C4-2B (cell line): ENCODE data around the gene ITPA.

Source experiments
- ZFX ChIP-seq: fragments of 450-650 bp; IDR thresholded peaks from 2 replicates; pipeline ENCODE4 v1.6.1; 2017
- TF ChIP-seq, protein P1 (sequence below): fragments of 450-650 bp; conservative IDR thresholded peaks from 2 replicates; pipeline ENCODE4 v1.5.1; 2017; ENCODE audit warnings: mild to moderate bottlenecking

DNA sequence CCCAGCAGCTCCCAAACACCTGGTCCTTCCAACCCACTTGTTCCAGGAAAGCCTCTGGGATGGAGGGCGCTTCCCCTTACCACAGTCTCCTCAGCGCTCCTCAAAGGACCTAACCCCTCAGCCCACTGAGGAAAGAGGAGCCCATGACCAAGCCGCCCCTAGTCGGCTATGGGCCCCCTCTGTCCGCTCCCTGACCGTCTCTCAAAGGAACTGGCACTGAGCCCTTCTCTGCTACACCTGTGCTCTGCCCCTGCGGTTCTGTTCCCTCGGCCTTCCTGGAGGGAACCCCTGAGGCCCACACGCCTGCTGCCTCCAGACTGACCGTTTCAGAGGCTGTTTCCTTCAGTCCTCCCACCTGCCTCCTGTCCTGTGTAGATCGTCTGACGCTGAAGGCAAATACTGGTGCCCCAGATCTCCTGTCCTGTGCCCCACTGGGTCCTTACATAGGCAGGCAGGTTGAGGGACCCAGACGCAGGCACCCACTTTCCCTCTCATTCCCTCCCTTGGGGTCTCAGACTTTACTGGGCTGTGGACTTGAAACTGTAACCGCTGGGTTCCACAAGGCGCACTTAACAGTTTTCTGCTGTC is 31.6 kb downstream of the ITPA start:
- TF ChIP-seq, protein P1, sequence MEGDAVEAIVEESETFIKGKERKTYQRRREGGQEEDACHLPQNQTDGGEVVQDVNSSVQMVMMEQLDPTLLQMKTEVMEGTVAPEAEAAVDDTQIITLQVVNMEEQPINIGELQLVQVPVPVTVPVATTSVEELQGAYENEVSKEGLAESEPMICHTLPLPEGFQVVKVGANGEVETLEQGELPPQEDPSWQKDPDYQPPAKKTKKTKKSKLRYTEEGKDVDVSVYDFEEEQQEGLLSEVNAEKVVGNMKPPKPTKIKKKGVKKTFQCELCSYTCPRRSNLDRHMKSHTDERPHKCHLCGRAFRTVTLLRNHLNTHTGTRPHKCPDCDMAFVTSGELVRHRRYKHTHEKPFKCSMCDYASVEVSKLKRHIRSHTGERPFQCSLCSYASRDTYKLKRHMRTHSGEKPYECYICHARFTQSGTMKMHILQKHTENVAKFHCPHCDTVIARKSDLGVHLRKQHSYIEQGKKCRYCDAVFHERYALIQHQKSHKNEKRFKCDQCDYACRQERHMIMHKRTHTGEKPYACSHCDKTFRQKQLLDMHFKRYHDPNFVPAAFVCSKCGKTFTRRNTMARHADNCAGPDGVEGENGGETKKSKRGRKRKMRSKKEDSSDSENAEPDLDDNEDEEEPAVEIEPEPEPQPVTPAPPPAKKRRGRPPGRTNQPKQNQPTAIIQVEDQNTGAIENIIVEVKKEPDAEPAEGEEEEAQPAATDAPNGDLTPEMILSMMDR, result no peak
- no peak for TF ChIP-seq ZFX
